CD1c-positive myeloid dendritic cell (primary cell): ENCODE measurements around the gene TENM4.
"Not testable (repeated sequence)": the region's sequence is repeated elsewhere in the genome, so short reads cannot be mapped to it uniquely, and the experiment has no call there.

ENCODE experiments used
- DNase-seq: peaks from one replicate; pipeline ENCODE4 v3.0.0-alpha.2; 2016; ENCODE audit errors: extremely low spot score

The TENM4 gene

GRCh38 chr11:78647986-78648875 is 792.6 kb downstream of the TENM4 start:
- no peak for DNase-seq

DNA sequence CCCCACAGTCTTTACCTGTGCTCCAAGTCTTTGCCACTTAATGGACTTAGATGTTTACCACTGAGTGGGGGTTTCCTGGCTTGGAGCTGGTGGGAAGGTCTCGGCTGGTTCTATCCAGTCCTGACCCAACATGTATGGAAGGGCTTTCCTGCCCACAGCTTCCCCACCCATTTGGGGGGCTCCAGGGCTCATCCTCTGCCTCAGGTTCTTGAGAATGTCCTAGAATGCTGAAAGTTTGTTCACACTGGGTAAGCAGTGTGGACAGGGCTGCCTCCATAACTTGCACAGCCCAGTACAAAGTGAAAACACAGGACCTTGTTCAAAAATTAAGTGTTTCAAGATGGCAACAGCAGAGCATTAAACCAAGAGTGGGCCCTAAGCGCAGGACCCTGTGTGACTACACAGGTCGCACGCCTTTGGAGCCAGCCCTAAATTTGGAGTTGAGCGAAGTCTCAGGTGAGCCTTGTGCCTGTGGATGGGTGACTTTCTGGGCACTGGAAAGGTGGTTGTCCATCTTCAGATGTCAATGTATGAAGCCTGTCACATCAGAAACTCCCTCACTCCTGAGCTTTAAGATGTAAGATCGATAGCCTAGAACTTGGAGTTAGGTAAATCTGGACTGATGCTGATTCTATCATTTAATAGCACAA is 793.4 kb downstream of the TENM4 start:
- DNase-seq = no peak

DNA sequence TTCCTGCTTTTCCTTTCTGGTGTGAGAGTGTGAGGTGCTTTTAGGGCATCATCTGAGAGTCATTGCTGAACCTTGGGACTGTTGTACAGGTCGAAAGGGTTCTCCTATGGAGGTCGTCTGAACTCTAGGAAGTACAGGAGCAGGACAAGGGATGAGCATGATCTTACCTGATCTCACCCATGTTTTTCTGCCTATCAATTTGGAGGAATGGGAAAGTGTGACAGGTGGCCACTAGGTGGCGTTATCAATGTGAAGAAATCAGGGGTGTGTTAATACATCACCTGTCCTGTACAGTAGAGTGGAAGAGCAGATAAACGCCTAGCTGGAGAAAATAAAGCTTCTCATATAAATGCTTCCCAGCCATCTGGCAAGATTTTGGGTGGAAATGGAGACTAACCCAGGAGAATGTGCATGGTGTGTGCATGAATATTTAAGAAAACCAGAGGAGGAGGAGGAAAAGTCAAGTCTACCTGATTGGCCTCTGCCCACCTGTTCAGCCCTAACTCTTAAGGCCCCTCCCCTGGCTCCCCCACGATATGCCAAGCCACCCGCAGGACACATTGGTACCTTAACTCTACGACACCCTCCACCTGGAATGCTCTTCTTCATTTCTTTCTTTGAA is 794.2 kb downstream of the TENM4 start:
- DNase-seq = peak; percentile 41

GRCh38 chr11:78645226-78646202 is 795.3 kb downstream of the TENM4 start:
- peak; percentile 73 for DNase-seq

DNA sequence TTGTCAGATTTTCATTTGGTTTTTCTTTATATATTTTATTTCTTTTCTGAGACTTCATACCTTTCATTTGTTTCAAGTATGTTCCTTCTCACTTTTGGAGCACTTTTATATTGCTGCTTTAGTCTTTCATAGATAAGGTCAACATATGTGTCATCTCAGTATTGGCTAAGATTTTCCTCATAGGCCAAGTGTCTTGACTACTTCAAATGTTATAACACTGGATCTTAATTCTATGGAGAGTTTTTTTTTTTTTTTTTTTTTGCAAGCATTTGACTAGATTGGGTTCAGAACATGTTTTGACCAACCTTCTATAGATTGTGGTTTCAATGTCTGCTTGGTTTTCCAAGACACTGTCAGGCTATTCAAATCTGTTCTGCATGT is 797.2 kb downstream of the TENM4 start:
- DNase-seq = no peak

DNA sequence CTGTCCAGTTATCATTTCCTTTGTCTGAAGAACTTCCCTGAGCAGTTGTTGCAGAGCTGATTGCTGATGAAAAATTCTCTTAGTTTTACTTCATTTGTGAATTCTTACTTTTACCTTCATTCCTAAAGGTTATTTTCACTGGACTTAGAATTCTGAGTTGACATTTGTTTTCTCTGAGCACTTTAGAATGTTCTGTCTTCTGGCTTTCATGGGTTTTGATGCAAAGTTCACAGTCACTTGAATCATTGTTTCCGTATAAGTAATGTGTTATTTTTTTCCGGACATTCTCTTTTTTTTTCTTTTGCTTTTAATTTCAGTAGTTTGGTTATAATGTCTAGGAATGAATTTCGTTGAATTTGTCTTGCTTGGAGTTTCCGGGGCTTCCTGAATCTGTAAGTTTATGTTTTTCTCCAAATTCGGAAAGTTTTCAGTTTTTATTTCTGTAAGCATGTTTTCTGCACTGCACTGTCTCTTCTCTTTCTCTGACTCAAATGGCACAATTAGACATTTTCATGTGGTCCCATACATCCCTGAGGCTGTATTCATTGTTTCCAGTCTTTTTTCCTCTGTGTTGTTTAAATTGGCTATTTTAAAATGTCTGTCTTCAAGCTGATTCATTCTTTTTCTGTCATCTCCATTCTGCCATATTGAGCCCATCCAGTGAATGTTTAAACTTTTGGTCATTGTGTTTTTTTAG is 797.7 kb downstream of the TENM4 start:
- no peak for DNase-seq

- no peak for DNase-seq
Measured at GRCh38 chr11:78641541-78641940, 799.3 kb downstream of the TENM4 start.

- DNase-seq = no peak
Measured at GRCh38 chr11:78638704-78639380, 802.0 kb downstream of the TENM4 start.

- not testable (repeated sequence) for DNase-seq
Measured at GRCh38 chr11:78637527-78637926, 803.3 kb downstream of the TENM4 start.

DNA sequence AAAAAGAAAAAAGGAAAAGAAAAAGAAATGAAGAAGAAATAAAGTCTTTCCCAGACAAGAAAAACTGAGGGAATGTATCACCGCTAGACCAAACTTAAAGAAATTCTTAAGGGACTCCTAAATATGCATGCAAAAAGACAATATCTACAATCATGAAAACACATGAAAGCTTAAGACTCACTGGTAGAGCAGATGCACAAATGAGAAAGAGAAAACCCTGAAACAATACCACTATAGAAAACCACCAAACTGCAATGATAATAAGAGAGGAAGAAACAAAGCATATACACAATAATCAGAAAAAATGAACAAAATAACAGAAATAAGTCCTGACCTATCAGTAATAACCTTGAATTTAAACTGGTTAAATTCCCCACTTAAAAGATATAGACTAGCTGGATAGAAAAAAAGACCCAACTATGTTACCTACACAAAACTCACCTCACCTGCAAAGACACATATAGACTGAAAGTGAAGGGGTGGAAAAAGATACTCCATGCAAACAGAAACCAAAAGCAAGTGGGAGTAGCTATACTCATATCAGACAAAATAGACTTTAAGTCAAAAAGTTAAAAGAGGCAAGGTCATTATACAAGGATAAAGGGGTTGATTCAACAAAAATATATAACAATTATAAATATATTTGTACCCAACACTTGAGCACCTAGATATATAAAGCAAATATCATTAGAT is 804.9 kb downstream of the TENM4 start:
- no peak for DNase-seq

- DNase-seq = no peak
Measured at GRCh38 chr11:78633516-78634310, 807.1 kb downstream of the TENM4 start.

GRCh38 chr11:78630561-78631303 is 810.1 kb downstream of the TENM4 start:
- DNase-seq = no peak

GRCh38 chr11:78630155-78630554 is 810.7 kb downstream of the TENM4 start:
- no peak for DNase-seq

DNA sequence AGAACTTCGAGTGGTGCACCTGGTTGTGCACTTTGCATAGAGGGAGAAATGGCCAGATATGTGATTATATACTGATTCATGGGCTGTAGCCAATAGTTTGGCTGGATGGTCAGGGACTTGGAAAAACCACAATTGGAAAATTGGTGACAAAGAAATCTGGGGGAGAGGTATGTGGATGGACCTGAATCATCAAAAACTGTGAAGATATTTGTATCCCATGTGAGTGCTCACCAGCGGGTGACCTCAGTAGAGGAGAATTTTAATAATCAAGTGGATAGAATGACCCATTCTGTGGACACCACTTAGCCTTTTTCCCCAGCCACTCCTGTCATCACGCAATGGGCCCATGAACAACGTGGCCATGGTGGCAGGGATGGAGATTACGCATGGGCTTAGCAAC is 818.2 kb downstream of the TENM4 start:
- no peak for DNase-seq

- no peak for DNase-seq
Measured at GRCh38 chr11:78620159-78620558, 820.7 kb downstream of the TENM4 start.

DNA sequence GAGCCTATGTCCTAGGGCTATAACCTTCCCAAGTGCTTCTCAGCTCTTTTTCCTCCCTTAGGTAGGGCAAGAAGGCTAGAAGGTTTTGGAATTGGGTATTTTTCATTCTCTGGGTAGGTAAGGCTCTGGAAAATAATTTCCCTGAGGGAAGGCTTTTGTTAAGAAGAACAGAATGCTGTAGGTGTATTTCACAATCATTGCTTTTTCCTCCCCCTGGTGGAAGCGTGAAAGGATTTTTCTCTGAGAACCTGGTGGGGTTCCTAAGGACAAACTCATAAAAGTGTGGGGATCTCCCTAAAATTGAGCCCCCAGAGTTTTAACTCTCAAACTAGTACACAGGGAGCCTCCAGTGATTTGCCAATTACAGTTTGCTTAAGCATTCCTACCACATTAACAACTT is 825.1 kb downstream of the TENM4 start:
- no peak for DNase-seq

- DNase-seq = no peak
Measured at GRCh38 chr11:78613378-78613813, 827.4 kb downstream of the TENM4 start.

DNA sequence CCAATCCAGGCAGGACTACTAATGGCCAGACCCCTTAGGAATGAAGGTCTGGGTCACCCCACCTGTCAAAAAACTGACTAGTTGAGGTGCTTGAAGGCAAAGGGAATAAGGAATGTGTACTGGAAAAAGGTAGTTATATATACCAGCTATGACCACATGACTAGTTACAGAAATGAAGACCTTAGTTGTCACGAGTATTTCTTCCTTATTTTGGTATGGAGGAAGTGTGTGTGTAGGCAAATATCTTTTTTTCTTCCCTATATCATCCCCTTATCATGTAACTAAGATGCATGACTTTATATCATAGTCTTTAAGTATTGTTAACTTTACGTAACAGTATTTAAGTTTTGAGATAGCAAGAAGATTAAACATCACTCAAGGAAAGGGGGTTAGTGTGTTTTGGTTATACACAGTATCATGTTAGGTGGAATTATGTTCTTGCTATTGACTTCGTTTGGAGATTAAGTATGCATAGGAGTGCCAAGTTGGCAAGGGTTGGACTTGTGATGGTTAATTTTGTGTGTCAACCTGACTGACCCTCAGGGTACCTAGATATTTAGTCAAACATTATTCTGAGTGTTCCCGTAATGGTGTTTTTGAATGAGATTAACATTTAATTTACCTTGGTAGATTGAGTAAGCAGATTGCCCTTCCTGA is 828.0 kb downstream of the TENM4 start:
- peak; percentile 2 for DNase-seq
